Gastrocnemius medialis (tissue), 4 donors: Measurements from ENCODE around the gene AUNIP.

Source experiments
- POLR2A ChIP-seq, 2 donors: fragments of 450-650 bp; IDR thresholded peaks; one replicate each; pipeline ENCODE4 v1.6.1; 2017; ENCODE audit warnings: antibody characterized with exemption in 2 of 2, mild to moderate bottlenecking in 2 of 2, moderate library complexity in 2 of 2
- TF ChIP-seq, protein P1 (sequence below), 5 experiments: fragments of 450-650 bp in 3 of 5; fragments of 200-600 bp in 2 of 5; sonication (generic) in 2 of 5; IDR thresholded peaks in 4 of 5; conservative IDR thresholded peaks in 1 of 5; 1 replicate in 4 of 5; 2 replicates in 1 of 5; pipeline ENCODE4 v1.5.1; 2016 to 2019; ENCODE audit warnings: antibody characterized with exemption in 5 of 5, mild to moderate bottlenecking in 3 of 5, moderate library complexity in 3 of 5

GRCh38 chr1:25785333-25786067, 73.8 kb downstream of the AUNIP start:
- TF ChIP-seq, protein P1, sequence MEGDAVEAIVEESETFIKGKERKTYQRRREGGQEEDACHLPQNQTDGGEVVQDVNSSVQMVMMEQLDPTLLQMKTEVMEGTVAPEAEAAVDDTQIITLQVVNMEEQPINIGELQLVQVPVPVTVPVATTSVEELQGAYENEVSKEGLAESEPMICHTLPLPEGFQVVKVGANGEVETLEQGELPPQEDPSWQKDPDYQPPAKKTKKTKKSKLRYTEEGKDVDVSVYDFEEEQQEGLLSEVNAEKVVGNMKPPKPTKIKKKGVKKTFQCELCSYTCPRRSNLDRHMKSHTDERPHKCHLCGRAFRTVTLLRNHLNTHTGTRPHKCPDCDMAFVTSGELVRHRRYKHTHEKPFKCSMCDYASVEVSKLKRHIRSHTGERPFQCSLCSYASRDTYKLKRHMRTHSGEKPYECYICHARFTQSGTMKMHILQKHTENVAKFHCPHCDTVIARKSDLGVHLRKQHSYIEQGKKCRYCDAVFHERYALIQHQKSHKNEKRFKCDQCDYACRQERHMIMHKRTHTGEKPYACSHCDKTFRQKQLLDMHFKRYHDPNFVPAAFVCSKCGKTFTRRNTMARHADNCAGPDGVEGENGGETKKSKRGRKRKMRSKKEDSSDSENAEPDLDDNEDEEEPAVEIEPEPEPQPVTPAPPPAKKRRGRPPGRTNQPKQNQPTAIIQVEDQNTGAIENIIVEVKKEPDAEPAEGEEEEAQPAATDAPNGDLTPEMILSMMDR (IDR thresholded peaks at IDR 0.05 in 4 of 5, conservative IDR thresholded peaks at IDR 0.05 in 1 of 5): no peak
- TF ChIP-seq POLR2A (IDR thresholded peaks at IDR 0.05): no peak
